ENCODE results near the gene KAT8.

DNA sequence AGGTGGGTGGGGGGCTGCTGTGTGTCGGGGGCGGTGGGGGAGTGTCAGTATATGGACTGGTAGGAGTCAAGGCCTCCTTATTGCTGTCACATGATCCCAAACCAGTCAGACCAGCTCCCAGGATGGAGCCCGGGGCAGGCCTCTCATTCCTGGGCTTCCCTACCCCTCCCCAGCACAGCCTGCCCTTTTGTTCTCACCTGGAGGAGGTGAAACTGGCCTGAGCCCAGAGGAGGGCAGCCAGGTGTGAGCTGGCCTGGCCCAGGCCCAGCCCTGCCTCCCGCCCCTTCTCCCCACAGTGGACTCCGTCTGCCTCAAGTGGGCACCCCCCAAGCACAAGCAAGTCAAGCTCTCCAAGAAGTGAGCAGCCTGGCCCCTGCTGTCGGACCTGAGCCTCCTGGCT is 13.4 kb downstream of the KAT8 start:
- TF ChIP-seq ZNF274 (IDR thresholded peaks at IDR 0.05; ENCODE audit: low read length) (no peak), ZNF274 (tag by site-specific recombination; IDR thresholded peaks at IDR 0.05; ENCODE audit: borderline replicate concordance) (no peak), ZNF239 (tag by site-specific recombination; IDR thresholded peaks at IDR 0.05) (no peak), ZBTB48 (tag by site-specific recombination; IDR thresholded peaks at IDR 0.05) (no peak), ZNF629 (tag by site-specific recombination; IDR thresholded peaks at IDR 0.05) (no peak), KLF1 (tag by site-specific recombination; IDR thresholded peaks at IDR 0.05) (no peak)
- TF ChIP-seq, protein P1, sequence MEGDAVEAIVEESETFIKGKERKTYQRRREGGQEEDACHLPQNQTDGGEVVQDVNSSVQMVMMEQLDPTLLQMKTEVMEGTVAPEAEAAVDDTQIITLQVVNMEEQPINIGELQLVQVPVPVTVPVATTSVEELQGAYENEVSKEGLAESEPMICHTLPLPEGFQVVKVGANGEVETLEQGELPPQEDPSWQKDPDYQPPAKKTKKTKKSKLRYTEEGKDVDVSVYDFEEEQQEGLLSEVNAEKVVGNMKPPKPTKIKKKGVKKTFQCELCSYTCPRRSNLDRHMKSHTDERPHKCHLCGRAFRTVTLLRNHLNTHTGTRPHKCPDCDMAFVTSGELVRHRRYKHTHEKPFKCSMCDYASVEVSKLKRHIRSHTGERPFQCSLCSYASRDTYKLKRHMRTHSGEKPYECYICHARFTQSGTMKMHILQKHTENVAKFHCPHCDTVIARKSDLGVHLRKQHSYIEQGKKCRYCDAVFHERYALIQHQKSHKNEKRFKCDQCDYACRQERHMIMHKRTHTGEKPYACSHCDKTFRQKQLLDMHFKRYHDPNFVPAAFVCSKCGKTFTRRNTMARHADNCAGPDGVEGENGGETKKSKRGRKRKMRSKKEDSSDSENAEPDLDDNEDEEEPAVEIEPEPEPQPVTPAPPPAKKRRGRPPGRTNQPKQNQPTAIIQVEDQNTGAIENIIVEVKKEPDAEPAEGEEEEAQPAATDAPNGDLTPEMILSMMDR (tag by site-specific recombination; IDR thresholded peaks at IDR 0.05): no peak
- TF ChIP-seq, protein P2, sequence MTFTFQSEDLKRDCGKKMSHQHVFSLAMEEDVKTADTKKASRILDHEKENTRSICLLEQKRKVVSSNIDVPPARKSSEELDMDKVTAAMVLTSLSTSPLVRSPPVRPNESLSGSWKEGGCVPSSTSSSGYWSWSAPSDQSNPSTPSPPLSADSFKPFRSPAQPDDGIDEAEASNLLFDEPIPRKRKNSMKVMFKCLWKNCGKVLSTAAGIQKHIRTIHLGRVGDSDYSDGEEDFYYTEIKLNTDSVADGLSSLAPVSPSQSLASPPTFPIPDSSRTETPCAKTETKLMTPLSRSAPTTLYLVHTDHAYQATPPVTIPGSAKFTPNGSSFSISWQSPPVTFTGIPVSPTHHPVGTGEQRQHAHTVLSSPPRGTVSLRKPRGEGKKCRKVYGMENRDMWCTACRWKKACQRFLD (tag by site-specific recombination; IDR thresholded peaks at IDR 0.05): no peak

Measured in HEK293 (cell line).